HCT116 (cell line): Measurements from ENCODE around the gene AGAP4. TPM values are rescaled to one million over a fixed set of nuclear protein-coding genes. Genes with fewer than 3 reads are reported as not detected.
"Not testable (repeated sequence)": the region's sequence is repeated elsewhere in the genome, so short reads cannot be mapped to it uniquely, and the experiment has no call there.

Experiments used
- ATAC-seq: fragments of 200-7000 bp; cut with Tn5 transposase; 2 replicates; pipeline ENCODE4 v1.9.1; 2020; ENCODE audit warnings: mild to moderate bottlenecking, moderate library complexity
- BruUV-seq: library from RNA; stranded (reverse); fragments of 400-500 nt; replicated peaks from 2 replicates; lab custom pipeline; 2021; lab: Mats Ljungman, UMichigan
- CTCF ChIA-PET: fragments of 300-600 bp; sonication (Branson Sonifier 250); formaldehyde crosslinking; loops from one replicate; lab custom pipeline; 2021; ENCODE audit warnings: antibody characterized with exemption; lab: Charles Lee
- POLR2A ChIA-PET: fragments of 300-600, 350-600 bp; sonication (Branson Sonifier 250); formaldehyde crosslinking; loops from one replicate; lab custom pipeline; 2021; ENCODE audit warnings: antibody characterized with exemption; lab: Charles Lee
- RAD21 ChIA-PET, 2 experiments: fragments of 300-600 bp; sonication (Branson Sonifier 250); formaldehyde crosslinking; loops; one replicate each; lab custom pipeline; 2023; ENCODE audit warnings: low total read pairs in 2 of 2; ENCODE audit not compliant: uncharacterized antibody in 2 of 2, unreplicated experiment in 2 of 2, low non-redundant PET in 1 of 2; lab: Charles Lee
- DNase-seq: peaks from one replicate; pipeline ENCODE4 v3.0.0-alpha.2; 2010; ENCODE audit warnings: low read depth, low spot score
- H2AFZ ChIP-seq: fragments of 200-600 bp; shearing (Covaris generic), sonication (generic); 2 replicates; pipeline ENCODE4 v1.6.1; 2017; ENCODE audit warnings: low read depth, mixed run types, mixed read lengths, antibody characterized with exemption, low read length; ENCODE audit not compliant: poor library complexity, severe bottlenecking
- H3K27ac ChIP-seq: 2 replicates; pipeline ENCODE4 v1.5.1; 2012; ENCODE audit warnings: low read depth, low read length
- H3K27me3 ChIP-seq: fragments of 200-600 bp; sonication (generic); 2 replicates; pipeline ENCODE4 v1.6.1; 2016; ENCODE audit warnings: mixed run types, low read length, mixed read lengths; ENCODE audit not compliant: insufficient read depth
- H3K36me3 ChIP-seq, 2 experiments: fragments of 200-500 bp in 1 of 2; fragments of 200-600 bp in 1 of 2; sonication (Bioruptor generic) in 1 of 2; sonication (generic) in 1 of 2; 2 replicates each; pipeline versions ENCODE4 v1.5.1 to v1.6.1; 2014 to 2016; ENCODE audit warnings: low read length in 2 of 2, inconsistent platforms in 1 of 2, mixed read lengths in 1 of 2, mixed run types in 1 of 2; ENCODE audit not compliant: insufficient read depth in 2 of 2, control insufficient read depth in 1 of 2
- H3K4me1 ChIP-seq, 2 experiments: fragments of 200-600 bp in 1 of 2; sonication (generic) in 1 of 2; 2 replicates each; pipeline versions ENCODE4 v1.5.1 to v1.6.1; 2012 to 2017; ENCODE audit warnings: low read length in 2 of 2, inconsistent platforms in 1 of 2, mild to moderate bottlenecking in 1 of 2, mixed read lengths in 1 of 2, mixed run types in 1 of 2, moderate library complexity in 1 of 2; ENCODE audit not compliant: insufficient read depth in 2 of 2, control insufficient read depth in 1 of 2
- H3K4me2 ChIP-seq: fragments of 200-600 bp; sonication (generic); 2 replicates; pipeline ENCODE4 v1.6.1; 2017; ENCODE audit warnings: mixed run types, low read length, mixed read lengths
- H3K4me3 ChIP-seq, 2 experiments: fragments of 200-600 bp in 1 of 2; sonication (generic) in 1 of 2; replicated peaks in 1 of 2; 2 replicates each; pipeline ENCODE4 v1.5.1; 2011 to 2016; ENCODE audit warnings: low read length in 2 of 2, control low read depth in 1 of 2, low read depth in 1 of 2, mild to moderate bottlenecking in 1 of 2, mixed read lengths in 1 of 2, mixed run types in 1 of 2
- H3K79me2 ChIP-seq: fragments of 200-600 bp; sonication (generic); 2 replicates; pipeline ENCODE4 v1.6.1; 2017; ENCODE audit warnings: mild to moderate bottlenecking, mixed run types, low read length, moderate library complexity, mixed read lengths; ENCODE audit not compliant: insufficient read depth
- H3K9ac ChIP-seq: fragments of 200-600 bp; sonication (generic); 2 replicates; pipeline ENCODE4 v1.6.1; 2016; ENCODE audit warnings: low read length, mixed read lengths
- H3K9me2 ChIP-seq: fragments of 200-600 bp; sonication (generic), shearing (Covaris generic); 2 replicates; pipeline ENCODE4 v1.6.1; 2017; ENCODE audit warnings: mixed run types, mild to moderate bottlenecking, moderate library complexity; ENCODE audit not compliant: insufficient read depth
- H3K9me3 ChIP-seq, 2 experiments: fragments of 200-500 bp in 1 of 2; fragments of 200-600 bp in 1 of 2; sonication (Bioruptor generic) in 1 of 2; sonication (generic) in 1 of 2; 2 replicates each; pipeline ENCODE4 v1.6.1; 2014 to 2017; ENCODE audit warnings: low read length in 2 of 2, mixed read lengths in 2 of 2, inconsistent platforms in 1 of 2, low read depth in 1 of 2, mild to moderate bottlenecking in 1 of 2, mixed run types in 1 of 2, moderate library complexity in 1 of 2; ENCODE audit not compliant: control insufficient read depth in 1 of 2, insufficient read depth in 1 of 2
- H4K20me1 ChIP-seq: fragments of 200-600 bp; sonication (generic), shearing (Covaris generic); 2 replicates; pipeline ENCODE4 v1.6.1; 2017; ENCODE audit warnings: mixed run types, mild to moderate bottlenecking, moderate library complexity; ENCODE audit not compliant: insufficient read depth
- intact Hi-C: fragments of 100-400 bp; cut with micrococcal nuclease; formaldehyde crosslinking; loops from 2 replicates; pipeline ENCODE4 v1.10.0; 2022
- total RNA-seq: library from RNA; stranded (reverse); gene quantifications from one replicate; pipeline ENCODE4 v1.2.1, GENCODE V29; 2021; ENCODE audit not compliant: unreplicated experiment

AGAP4 gene
- total RNA-seq, 1 experiment from 2014 or later: 14.9 TPM

DNA sequence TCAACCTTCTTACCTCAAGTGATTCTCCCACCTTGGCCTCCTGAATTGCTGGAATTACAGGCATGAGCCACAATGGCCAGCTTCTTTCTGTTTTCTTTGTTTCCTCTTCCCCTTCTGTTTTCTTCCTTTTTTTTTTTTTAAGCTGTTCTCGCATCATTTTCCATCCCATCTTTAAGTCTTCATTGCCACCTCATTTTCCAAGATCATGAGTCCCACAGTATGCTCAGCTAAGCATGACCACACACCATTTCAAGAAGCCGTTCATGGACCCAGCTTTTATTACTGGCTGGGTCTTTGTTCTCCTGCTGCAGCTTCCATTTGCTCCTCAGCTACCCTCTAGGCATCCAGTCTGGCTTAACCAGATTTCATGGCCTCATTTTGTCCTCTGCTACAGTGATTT, 52.5 kb downstream of the AGAP4 start:
- H2AFZ ChIP-seq, H3K36me3 ChIP-seq, H3K4me2 ChIP-seq, ATAC-seq, H3K9me3 ChIP-seq, H3K9me2 ChIP-seq, POLR2A ChIA-PET, H3K27me3 ChIP-seq, CTCF ChIA-PET, H3K9ac ChIP-seq, H3K4me3 ChIP-seq, intact Hi-C loops, DNase-seq, RAD21 ChIA-PET, H3K4me1 ChIP-seq, H3K79me2 ChIP-seq, H3K27ac ChIP-seq, H4K20me1 ChIP-seq, BruUV-seq: not testable (repeated sequence)

DNA sequence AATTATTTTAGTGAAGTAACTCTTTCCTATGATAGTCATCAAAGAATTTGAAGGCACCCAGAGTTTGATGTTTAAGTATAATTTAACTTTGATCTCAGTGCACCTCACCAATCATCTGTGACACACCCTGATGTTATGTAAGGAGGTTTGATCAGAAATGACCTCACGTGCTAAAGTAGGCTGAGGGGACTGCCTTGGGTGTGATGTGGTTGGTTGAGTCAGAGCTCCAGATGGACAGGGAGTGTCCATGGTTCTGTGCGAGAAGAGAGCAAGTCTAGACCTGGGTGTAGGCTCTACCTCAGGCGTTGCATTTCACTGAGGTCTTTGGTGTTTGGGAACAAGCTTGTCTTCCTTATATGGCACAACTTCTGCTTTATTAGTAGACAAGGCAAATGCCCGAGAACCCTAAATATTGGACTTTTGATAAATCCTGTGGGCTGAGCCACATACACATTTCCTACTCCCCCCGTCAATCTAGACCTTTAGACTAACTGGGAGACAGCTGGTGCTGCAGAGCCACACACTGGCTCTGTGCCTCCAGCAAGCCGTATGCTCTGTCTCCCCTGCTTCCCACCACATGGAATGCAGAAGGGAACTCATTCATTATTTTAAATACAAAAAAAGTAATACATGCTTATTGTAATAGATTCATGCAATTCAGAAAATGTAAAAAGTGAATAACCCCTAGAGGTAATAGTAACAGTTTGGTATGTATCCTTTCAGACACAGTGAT, 56.4 kb downstream of the AGAP4 start:
- intact Hi-C loops, CTCF ChIA-PET, H4K20me1 ChIP-seq, BruUV-seq, H3K36me3 ChIP-seq, H3K4me2 ChIP-seq, DNase-seq, H3K79me2 ChIP-seq, POLR2A ChIA-PET, H3K9me3 ChIP-seq, H2AFZ ChIP-seq, H3K27me3 ChIP-seq, H3K4me1 ChIP-seq, H3K9ac ChIP-seq, RAD21 ChIA-PET, H3K27ac ChIP-seq, H3K4me3 ChIP-seq, H3K9me2 ChIP-seq: not testable (repeated sequence)
- peak; percentile 40; the same call in 1 of the 2 replicates for ATAC-seq

DNA sequence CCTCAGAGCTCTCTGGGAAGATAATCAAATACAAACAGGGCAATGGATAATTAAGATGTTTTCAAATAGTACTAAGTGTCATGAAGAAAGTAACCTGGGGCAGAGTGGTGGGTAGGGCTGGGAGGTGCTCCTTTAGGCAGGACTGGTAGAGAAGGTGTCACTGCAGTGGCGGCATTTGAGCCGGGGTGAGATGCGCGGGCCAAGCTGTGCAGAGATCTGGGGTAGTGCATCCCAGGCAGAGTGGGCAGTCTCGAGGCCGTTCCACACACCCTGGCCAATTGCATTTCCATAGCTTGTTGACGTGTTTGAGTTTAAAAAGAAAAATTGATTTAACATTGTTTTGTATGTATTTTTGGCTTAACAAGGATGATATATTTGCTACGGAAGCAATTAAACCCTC, 57.3 kb downstream of the AGAP4 start:
- H3K9me2 ChIP-seq, CTCF ChIA-PET, H3K27me3 ChIP-seq, H3K4me3 ChIP-seq, H3K27ac ChIP-seq, DNase-seq, H3K9ac ChIP-seq, ATAC-seq, H3K4me1 ChIP-seq, POLR2A ChIA-PET, H3K4me2 ChIP-seq, RAD21 ChIA-PET, H4K20me1 ChIP-seq, BruUV-seq, H3K36me3 ChIP-seq, H3K79me2 ChIP-seq, H3K9me3 ChIP-seq, intact Hi-C loops, H2AFZ ChIP-seq: not testable (repeated sequence)

DNA sequence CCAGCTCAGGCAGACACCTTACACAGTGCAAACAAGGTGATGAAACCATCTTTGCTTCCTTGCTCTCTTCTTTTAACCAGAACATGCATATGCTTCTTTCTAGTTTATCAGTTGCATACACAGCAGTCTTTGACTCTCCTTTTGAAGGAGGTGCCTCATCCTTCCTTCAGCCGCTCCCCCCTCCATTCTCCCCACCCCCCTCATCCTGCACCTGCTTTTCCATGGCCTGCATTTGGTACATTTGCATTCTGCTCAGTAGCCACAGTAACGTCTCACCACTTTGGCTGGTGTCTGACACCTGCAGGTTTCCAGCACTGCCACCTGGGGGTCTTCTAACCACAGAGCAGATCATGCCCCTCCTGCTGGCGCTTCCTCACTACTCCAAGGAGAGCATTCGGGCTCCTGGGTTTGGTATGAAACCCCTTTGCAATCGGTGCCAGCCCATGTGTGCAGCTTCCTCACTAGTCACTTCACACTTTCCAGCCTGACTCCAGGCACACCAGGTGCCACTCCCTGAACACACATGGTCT, 60.0 kb downstream of the AGAP4 start:
- ATAC-seq, H3K9ac ChIP-seq: not testable (repeated sequence)

More for the DNA sequence above, 60.0 kb downstream of the AGAP4 start:
- H3K79me2 ChIP-seq, H3K4me3 ChIP-seq, DNase-seq, POLR2A ChIA-PET, intact Hi-C loops, H3K36me3 ChIP-seq, H3K9me2 ChIP-seq, H3K9me3 ChIP-seq, RAD21 ChIA-PET, H3K27ac ChIP-seq, BruUV-seq, H2AFZ ChIP-seq, H3K4me1 ChIP-seq, H3K27me3 ChIP-seq, H4K20me1 ChIP-seq, CTCF ChIA-PET, H3K4me2 ChIP-seq: not testable (repeated sequence)
